SK-N-DZ (cell line): ENCODE measurements around the gene TRA2B. TPM values are rescaled to one million over a fixed set of nuclear protein-coding genes. Genes with fewer than 3 reads are reported as not detected.

Source experiments
- DNase-seq: peaks from one replicate; pipeline ENCODE4 v3.0.0-alpha.2; 2015; ENCODE audit warnings: low spot score
- polyA plus RNA-seq, 2 experiments: library from polyadenylated mRNA; depleted of rRNA; stranded (reverse); fragments of >200 nt; gene quantifications; 2 replicates each; pipeline ENCODE4 v1.2.3, GENCODE V29; 2014

TRA2B gene
- polyA plus RNA-seq (2014; cell fraction: cytosol; rRNA removed): 316 and 673 TPM in 2 replicates
- polyA plus RNA-seq (2014; cell fraction: nucleus; rRNA removed): 282 and 334 TPM in 2 replicates

DNA sequence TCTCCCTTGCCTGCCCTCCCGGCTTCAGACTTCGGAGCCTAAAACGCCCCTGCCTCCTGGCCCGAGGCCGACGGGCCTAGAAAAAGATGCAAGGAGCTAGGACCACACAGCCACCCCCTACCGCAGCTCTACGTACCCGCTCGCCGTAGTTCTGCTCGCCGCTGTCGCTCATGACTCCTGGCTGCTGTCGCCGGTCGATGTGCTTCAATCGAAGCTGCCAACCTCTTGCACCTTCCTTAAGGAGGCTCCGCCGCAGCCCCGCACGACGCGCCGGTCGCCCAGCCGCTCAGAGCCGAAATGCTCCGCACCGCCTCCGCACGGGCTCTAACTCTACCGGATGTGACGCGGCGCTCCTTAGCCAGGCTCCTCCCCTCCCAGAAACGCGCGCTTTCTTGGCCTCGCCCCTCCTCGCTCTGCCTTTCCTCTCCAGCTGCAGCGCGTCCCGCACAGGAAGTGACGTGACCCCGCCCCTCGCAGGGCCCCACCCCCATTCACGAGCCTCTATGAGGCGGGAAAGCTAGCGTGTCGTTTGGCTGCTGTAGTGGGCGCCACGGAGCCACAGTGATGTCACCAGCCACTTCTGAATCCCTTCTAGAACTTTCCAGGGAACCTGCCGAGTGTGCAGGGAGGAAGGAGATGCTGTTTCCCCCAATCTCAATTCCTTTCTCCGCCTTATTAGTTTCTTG is at the start of gene TRA2B:
TRA2B (minus strand) TSS at position 326 of the 686 bp plus-strand sequence; CDS start at position 172, 154 bp downstream.
- peak; percentile 98 for DNase-seq

DNA sequence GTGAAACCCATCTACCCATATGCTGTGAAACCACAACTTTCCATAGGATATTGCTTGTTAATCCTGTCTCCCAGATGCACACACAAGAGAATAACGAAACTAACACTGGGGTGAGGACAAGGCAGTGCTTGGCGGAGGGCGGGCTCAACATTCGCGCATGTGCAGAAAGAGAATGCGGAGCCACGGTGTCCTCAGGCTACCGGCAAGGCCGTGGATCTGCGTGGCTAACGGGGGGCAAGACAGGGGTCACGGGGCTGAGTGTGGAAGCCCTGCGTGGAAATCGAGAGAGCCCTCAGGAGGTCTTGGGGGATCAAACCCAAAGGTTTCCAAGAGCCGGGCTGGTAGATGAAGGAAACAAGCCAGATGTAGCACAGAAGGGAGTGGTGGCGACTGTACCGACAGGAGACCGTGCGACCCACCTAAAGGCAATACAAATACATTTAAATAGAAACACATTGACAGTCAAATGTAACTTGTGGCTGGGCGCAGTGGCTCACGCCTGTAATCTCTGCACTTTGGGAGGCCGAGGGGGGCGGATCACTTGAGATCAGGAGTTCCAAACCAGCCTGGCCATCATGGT is 48.5 kb upstream of the TRA2B start:
- no peak for DNase-seq

DNA sequence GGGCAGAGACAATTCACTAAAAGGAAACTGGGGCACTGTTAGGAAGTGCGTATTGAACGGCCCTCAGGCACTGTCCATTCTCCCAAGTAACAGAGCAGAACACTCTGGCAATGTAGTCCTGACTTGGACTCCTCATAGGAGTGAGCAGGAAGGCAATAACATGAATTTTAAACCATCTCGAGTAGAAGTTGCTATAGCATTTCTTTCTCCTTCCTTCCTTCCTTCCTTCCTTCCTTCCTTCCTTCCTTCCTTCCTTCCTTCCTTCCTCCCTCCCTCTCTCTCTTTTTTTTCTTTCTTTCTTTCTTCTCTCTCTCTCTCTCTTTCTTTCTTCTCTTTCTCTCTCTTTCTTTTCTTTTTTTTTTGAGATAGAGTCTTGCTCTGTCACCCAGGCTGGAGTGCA is 46.4 kb upstream of the TRA2B start:
- DNase-seq: no peak

DNA sequence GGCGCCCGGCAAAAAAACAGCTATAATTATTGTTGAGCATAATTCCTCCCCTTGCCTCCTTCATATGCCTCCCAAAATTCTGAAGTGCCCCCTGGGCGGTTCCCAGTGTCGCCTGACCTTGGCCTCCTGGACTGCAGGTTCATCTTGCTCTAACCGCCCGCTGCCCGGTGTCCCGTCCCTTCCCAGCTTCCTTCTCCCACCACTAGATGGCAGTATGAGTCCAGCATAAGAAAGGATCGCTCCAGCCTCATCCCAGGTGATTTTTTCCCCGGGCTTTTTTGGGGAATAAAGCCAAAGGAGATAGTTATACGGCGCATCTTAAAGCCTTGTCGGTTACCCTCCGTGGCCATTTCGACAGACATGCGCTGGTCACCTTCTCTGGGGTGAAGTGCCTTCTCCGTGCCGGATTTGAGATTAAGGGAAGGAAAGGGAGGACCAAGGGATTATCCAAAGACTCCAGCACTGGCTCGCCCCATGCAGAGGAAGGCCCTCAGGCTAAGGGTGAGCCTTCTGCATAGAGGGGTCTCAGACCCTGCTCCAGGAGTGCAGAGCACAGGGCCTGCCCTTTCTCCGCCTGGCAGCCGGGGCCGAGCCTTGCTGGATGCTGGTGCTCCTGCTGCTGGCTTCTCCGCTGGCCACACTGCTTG is 45.8 kb upstream of the TRA2B start:
- DNase-seq: peak; percentile 71

DNA sequence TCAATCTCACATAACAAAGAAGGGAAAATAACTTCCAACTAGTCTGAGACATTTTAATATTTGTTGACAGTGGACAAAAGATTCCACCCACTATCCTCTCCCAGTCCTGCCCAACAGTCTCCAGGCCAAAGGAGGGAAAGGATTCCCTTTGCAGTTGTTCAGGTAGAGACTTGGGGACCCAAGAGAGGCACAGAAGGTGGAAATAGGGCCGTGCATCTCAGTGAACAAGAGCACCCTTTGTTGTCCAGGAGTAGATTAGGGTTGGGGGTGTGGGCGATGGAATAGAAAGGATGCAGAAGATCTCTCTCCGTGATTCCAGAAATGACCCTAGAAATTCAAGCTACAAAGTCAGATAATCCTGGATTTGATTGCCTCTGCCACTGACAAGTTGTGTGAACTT is 44.8 kb upstream of the TRA2B start:
- DNase-seq: no peak

DNA sequence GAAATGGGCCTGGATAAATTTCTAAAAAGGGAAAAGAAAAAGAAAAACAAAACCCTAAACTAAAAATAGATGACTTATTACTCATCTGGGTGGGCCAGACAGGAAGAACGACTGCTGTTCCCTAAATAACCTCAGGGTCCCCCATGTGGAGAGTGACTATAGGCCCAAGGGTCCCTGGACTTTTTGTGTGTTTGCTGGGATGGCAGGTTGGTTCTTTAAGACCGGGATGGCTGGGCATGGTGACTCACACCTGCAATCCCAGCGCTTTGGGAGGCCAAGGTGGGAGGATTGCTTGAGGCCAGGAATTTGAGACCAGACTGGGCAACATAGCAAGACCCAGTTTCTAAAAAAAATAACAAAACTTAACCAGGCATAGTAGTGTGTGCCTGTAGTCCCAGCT is 43.8 kb upstream of the TRA2B start:
- DNase-seq: no peak

DNA sequence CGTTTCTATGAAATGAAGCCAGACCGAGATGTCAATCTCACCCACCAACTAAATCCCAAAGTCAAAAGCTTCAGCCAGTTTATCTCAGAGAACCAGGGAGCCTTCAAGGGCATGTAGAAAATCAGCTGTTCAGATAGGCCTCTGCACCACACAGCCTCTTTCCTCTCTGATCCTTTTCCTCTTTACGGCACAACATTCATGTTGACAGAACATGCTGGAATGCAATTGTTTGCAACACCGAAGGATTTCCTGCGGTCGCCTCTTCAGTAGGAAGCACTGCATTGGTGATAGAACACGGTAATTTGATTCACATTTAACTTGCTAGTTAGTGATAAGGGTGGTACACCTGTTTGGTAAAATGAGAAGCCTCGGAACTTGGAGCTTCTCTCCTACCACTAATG is 41.9 kb upstream of the TRA2B start:
- no peak for DNase-seq

DNA sequence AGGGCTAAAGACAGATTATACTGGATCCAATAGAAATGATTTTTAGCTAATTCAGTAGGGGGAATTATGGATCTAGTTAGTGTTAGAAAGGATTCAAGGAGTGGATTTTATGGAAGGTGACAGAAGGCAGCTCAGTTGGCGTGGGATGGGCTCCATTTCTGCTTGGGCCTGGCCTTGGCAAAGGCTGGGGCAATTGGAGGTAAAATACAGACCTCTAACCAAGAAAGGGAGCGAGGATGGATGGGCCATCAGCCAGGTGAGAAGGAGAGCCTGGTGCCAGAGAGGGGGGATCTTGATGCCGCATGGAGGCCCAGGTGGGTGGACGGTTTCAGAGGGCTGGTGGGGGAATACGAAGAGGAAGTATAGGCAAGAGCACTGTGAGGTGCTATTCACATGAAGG is 40.7 kb upstream of the TRA2B start:
- DNase-seq: no peak

DNA sequence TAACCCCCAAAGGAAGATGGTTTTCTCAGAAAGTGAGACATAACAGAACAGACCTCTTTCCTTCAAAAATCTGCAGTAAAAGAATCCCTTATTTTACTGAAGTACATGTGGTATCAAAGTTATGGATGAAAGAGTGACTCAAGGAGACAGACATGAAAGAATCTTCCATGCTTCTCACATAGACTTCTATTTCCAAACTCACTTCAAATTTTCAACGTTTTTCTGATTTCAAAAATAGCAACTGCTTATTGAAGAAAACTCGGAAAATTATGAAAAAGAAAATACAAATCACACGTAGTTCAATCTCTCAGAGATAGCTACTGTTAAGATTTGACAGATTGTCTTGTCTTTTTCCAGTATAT is 39.8 kb upstream of the TRA2B start:
- DNase-seq: no peak

DNA sequence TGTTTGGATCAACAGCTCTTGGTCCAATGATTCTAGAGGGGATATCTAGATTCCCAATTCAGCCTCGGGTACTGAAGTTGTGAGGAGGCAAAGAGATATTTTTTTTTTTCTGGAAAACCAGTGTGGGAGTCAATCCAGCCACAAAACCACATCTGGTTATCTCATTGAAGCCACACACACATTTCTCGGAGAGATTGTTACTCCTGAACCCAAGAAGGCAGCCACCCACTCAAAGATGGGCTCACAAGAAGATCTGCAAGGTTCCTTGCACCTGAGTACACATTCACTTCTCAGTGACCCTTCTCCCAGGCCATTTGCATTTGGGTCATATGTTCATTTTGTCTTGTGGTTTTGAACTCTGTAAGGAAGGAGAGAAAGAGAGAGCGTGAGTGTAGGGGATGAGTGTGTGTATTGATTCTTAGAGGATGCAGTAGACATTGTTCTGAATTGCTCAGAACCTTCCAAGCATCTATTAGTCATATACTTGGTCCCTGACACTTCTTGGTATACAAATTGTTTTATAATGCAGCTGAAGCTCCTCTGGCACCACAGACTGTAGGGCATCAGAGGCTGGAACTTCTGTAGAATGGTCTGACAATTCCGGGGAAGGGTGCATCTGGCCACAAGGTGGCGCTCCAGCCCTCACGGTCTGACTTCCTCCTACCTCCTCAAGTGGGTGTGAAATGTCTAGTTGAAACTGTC is 39.3 kb upstream of the TRA2B start:
- peak; percentile 51 for DNase-seq

DNA sequence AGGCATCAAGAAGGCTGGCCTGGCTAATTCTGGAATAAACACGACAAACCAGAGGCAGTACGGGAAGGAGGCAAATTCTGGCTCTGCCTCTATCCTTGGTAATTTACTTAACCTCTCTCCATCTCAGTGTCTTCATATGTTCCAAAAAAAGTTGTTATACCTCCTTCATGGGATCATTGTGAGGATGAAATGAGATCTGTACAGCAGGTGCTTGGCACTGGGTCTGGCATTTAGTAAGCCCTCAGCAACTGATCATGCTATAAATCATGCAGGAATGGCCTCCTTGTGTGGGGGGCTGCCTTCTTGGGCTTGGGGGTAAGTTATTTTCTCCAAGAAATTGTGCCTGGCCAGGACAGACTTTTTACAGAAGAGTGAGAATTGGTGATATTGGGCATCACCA is 38.3 kb upstream of the TRA2B start:
- DNase-seq: no peak

DNA sequence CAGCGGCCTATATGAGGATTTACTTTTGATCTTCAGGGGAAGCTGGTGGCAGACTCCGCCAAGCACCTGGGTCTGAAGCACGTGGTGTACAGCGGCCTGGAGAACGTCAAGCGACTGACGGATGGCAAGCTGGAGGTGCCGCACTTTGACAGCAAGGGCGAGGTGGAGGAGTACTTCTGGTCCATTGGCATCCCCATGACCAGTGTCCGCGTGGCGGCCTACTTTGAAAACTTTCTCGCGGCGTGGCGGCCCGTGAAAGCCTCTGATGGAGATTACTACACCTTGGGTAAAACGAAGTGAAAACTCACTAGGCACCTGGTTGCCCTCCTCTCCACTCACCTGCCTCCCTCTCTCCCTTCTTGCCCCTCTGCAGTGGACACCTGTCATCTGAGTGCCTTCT is 33.8 kb upstream of the TRA2B start:
- DNase-seq: no peak

DNA sequence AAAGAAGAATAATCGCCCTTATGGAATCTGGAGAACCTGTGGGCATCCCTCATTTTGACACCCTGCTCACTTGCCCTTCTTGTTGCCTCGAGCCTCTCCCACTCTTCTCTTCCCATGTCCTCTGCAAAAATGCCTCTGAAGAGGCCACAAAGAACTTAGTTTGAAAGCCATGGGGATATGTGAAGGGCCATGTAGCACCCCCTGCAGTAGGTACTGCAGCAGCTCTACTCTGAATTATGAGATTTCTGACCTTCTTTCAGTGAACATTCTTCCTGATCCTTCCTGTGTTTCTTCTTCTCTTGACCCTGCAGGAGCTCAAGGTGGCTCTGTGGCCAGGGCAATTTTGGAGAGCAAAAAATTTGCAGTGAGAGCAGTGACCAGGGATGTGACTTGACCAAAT is 30.4 kb upstream of the TRA2B start:
- DNase-seq: no peak

DNA sequence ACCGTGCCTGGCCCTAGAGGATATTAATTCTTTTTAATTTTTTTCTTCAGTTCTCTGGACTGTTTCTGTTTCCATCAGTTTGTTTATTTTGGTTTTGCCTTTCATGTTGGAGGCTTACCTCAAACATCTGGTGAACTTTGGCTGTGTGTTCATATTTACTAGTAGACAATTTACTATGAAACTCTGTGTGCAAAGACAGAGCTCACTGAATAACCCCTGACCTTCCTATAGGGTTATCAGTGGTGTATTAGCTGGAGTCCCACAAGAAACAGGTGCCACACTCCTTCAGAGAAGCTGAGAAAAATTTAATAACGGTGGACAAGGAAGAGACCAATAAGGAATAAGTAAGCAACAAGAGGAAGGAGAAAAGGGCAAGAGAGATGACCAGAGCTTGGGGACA is 28.8 kb upstream of the TRA2B start:
- DNase-seq: no peak

DNA sequence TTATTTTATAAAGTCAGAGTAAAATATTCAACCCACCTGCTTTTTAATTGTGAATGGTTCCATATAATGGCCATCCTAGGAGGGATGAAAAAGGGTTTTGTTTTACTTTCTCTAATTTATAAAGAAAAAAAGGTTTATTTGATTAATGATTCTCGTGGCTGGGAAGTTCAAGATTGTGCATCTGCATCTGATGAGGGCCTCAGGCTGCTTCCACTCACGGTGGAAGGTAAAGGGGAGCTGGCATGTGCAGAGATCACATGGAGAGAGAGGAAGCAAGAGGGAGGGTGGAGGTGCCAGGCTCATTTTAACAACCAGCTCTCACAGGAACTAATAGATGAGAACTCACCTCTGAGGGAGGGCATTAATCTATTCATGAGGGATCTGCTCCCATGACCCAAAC is 27.7 kb upstream of the TRA2B start:
- no peak for DNase-seq

DNA sequence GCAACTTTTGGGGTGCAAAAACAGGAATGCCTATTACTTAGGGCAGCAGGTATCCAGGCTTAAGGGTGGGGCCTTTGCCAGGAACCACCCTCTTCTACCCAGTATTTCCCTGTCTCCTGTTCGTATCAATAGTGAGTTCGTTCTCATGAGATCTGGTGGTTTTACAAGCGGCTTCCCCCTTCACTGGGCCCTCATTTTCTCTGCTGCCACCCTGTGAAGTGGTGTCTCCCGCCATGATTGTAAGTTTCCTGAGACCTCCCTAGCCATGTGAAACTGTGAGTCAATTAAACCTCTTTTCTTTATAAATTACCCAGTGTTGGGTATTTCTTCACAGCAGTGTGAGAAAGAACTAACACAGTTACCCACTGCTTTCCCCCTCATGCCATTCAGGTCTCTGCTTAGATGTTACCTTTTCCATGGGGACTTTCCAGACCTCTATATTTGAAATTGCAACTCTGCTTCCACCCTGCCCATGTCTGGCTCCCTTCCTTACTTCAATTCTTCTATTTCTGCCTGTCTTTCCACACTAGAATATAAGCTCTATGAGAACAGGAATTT is 23.9 kb upstream of the TRA2B start:
- no peak for DNase-seq

DNA sequence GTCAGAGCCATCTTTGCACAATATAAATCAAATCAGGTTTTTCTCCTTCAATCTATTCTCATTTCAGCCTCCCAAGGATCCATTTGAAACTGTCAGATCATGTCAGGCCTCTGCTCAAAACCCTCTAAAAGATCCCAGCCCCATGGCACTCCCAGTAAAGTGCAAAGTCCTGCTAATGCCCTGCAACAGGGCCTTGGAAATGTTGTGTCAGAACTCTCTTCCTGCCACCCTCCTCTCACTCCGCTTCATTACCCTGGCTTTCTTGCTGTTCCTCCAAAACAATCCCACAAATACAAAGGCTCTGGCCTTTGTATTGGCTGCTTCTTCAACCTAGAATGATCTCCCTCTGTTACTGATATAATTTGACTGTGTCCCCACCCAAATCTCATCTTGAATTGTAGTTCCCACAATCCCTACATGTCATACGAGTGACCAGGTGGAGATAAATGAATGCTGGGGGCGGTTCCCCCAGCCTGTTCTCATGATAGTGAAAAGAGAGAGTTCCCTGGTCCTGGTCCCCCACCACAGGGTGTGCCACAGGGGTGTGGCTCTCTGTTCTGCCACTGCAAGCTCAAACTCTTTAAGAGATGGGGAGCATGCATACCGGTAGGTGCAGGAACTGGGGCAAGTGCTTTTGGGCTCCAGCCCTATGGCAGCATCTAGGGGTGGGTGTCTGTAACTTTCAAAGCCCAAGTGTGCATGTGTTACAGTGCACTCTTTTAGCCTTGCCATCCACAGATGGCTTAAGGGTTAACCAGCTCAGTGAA is 22.9 kb upstream of the TRA2B start:
- no peak for DNase-seq

DNA sequence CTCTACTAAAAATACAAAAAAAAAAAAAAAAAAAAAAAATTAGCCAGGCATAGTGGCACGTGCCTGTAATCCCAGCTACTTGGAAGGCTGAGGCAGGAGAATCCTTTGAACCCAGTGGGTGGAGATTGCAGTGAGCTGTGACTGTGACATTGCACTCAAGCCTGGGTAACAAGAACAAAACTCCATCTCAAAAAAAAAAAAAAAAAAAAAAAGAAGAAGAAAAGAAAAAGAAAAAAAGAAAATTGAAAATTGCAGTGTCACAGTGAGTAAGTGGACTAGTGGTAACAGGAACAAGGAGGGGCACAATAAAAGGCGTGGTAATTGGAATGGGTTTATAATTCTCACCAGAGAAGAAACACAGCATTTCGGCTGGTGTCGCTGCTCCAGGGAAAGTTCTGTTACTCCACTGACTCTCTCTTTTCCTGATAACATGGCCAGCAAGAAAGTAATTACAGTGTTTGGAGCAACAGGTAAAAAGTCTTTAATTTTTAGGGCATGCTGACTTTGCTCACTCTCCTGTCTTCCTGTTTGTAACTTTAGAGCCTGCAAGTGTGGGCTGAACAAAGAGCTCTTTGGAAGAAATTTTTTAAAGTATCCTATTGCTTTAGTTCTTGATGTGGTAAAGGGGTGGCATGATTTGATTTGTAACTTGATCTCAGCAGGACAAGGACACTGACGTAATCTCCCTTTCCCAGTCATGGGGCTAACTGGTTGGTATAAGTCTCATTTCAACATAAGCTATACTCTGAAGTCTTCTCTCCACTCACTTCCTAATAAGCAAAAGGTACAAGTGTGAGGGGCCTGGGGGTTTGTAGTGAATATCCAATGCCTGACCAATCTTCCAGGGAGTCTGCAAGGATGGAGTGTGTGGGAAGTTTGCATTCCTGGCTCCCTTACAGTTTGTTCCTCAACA is 22.1 kb upstream of the TRA2B start:
- no peak for DNase-seq

DNA sequence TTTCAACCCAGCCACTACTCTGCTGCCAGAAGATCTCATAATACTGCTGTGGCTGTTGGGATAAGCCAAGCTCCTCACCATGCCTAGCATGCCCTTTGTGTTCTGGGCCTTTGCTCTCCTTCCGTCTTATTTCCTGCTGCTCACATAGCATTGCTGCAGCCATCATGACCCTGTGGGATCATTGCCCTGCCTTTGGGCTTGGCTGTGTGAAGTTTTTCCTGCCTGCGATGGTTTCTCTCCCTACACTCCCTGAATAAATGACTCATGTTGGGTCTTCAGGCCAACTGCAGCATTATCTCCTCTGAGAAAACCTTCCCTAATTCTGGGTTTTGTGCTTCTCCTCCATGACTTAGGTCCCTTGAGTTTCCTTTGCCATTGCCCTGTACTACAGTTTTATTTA is 20.8 kb upstream of the TRA2B start:
- no peak for DNase-seq

DNA sequence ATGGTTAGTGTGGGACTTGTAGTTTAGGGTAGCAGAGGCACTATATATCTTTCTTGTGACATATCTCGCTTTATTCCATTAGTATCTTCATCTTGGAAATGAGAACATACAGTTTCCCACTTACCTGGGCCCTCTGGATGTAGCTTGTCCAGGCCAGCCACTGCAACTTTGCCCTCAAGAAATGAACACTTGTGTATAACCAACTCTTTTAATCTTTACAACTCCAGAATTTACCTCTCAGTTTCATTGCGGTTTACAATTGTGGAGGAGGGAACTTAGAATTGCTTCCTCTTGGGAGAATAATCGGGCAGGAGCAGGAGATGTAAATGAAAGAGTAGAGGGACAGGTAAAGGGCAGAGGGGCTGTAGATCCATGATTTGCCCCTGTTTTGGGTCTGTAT is 18.4 kb upstream of the TRA2B start:
- no peak for DNase-seq
